DMS153 (cell line): ENCODE data around the gene FAAP100.

Source experiments
- DNase-seq: peaks from one replicate; lab custom pipeline; 2025; lab: John Stamatoyannopoulos, UW

Gene FAAP100

GRCh38 chr17:81556175-81556691 is 4.1 kb upstream of the FAAP100 start:
- DNase-seq: no peak

GRCh38 chr17:81553616-81554181 is 1.5 kb upstream of the FAAP100 start:
- DNase-seq: peak; percentile 54

GRCh38 chr17:81553018-81553615 is 964 bp upstream of the FAAP100 start:
- peak; percentile 87 for DNase-seq

GRCh38 chr17:81551458-81552243 is 502 bp downstream of the FAAP100 start:
- no peak for DNase-seq

- no peak for DNase-seq
Observed at GRCh38 chr17:81550830-81551457, 1.2 kb downstream of the FAAP100 start.

- no peak for DNase-seq
Observed at GRCh38 chr17:81550285-81550684, 1.9 kb downstream of the FAAP100 start.

- no peak for DNase-seq
Observed at GRCh38 chr17:81549826-81550225, 2.3 kb downstream of the FAAP100 start.

- no peak for DNase-seq
Observed at GRCh38 chr17:81549031-81549557, 3.1 kb downstream of the FAAP100 start.

GRCh38 chr17:81547614-81547982 is 4.6 kb downstream of the FAAP100 start:
- DNase-seq: no peak

- no peak for DNase-seq
Observed at GRCh38 chr17:81546906-81547613, 5.1 kb downstream of the FAAP100 start.

GRCh38 chr17:81545160-81545949 is 6.8 kb downstream of the FAAP100 start:
- DNase-seq: no peak

GRCh38 chr17:81544281-81544974 is 7.7 kb downstream of the FAAP100 start:
- DNase-seq: no peak

- DNase-seq: no peak
Observed at GRCh38 chr17:81543756-81544155, 8.4 kb downstream of the FAAP100 start.

- no peak for DNase-seq
Observed at GRCh38 chr17:81543339-81543675, 8.8 kb downstream of the FAAP100 start.

- no peak for DNase-seq
Observed at GRCh38 chr17:81542431-81543338, 9.5 kb downstream of the FAAP100 start.

GRCh38 chr17:81541123-81541522 is 11.0 kb downstream of the FAAP100 start:
- DNase-seq: no peak

GRCh38 chr17:81540676-81541027 is 11.5 kb downstream of the FAAP100 start:
- no peak for DNase-seq

GRCh38 chr17:81539961-81540675 is 12.0 kb downstream of the FAAP100 start:
- DNase-seq: no peak

GRCh38 chr17:81539571-81539900 is 12.6 kb downstream of the FAAP100 start:
- DNase-seq: no peak
